ENCODE measurements around the gene XYLT1.

The XYLT1 gene

DNA sequence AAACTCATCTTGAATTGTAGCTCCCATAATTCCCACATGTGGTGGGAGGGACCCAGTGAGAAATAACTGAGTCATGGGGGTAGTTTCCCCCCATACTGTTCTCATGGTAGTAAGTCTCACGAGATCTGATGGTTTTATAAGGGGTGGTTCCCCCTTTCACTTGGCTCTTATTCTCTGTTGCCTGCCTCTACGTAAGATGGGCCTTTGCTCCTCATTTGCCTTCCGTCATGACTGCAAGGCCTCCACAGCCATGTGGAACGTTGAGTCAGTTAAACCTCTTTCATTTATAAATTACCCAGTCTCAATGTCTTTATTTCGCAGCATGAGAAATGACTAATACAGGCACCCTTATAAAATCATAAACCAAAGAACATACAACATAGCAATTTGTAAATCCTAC is 79.0 kb downstream of the XYLT1 start:
- ChIA-PET POLR2A (no interaction called here), CTCF (no interaction called here)
- DNase-seq (ENCODE audit: extremely low spot score) = no peak
- no peak for TF ChIP-seq ZNF384 (IDR thresholded peaks at IDR 0.05)
- TF ChIP-seq, protein P1, sequence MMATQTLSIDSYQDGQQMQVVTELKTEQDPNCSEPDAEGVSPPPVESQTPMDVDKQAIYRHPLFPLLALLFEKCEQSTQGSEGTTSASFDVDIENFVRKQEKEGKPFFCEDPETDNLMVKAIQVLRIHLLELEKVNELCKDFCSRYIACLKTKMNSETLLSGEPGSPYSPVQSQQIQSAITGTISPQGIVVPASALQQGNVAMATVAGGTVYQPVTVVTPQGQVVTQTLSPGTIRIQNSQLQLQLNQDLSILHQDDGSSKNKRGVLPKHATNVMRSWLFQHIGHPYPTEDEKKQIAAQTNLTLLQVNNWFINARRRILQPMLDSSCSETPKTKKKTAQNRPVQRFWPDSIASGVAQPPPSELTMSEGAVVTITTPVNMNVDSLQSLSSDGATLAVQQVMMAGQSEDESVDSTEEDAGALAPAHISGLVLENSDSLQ (IDR thresholded peaks at IDR 0.05) = no peak
- no peak for TF ChIP-seq HDGF (IDR thresholded peaks at IDR 0.05; ENCODE audit: borderline replicate concordance)
- no peak for TF ChIP-seq CTBP1 (IDR thresholded peaks at IDR 0.05; ENCODE audit: borderline replicate concordance)
- TF ChIP-seq ARNT (IDR thresholded peaks at IDR 0.05) = no peak
- TF ChIP-seq NFRKB (IDR thresholded peaks at IDR 0.05) = no peak
- no peak for TF ChIP-seq ELF4 (IDR thresholded peaks at IDR 0.05)
- TF ChIP-seq L3MBTL2 (conservative IDR thresholded peaks at IDR 0.05) = no peak
- TF ChIP-seq SP1 (IDR thresholded peaks at IDR 0.05) = no peak
- TF ChIP-seq FOXA1 (IDR thresholded peaks at IDR 0.05) = no peak
- no peak for TF ChIP-seq TARDBP (IDR thresholded peaks at IDR 0.05)
- TF ChIP-seq FOXM1 (IDR thresholded peaks at IDR 0.05; ENCODE audit: borderline replicate concordance) = no peak
- no peak for TF ChIP-seq FOXK2 (IDR thresholded peaks at IDR 0.05)
- no peak for TF ChIP-seq SUZ12 (IDR thresholded peaks at IDR 0.05)
- no peak for TF ChIP-seq LEF1 (IDR thresholded peaks at IDR 0.05; ENCODE audit: borderline replicate concordance)
- no peak for TF ChIP-seq BHLHE40 (IDR thresholded peaks at IDR 0.05; ENCODE audit: borderline replicate concordance)

DNA sequence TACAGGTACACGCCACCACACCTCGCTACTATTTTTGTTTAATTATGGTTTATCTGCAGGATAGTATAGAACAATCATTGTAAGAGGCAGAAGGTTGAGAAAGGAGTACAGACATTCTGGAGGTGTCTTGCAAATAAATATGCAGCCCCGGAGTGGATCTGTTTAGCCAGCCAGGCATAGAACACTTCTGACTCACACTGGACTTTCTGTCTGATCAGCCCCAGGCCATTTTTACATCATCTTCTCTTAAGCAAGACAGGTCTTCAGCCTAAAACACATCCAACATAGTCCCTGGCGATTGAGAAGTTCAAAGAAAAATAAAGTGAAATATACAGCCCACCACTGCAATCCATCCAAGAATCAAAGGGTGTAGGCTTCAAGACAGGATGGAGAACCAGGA is 81.4 kb downstream of the XYLT1 start:
- ChIA-PET CTCF (no interaction called here), POLR2A (no interaction called here)
- no peak for DNase-seq (ENCODE audit: extremely low spot score)
- TF ChIP-seq SUZ12 (IDR thresholded peaks at IDR 0.05) (no peak), L3MBTL2 (conservative IDR thresholded peaks at IDR 0.05) (no peak), ZNF384 (IDR thresholded peaks at IDR 0.05) (no peak), ARNT (IDR thresholded peaks at IDR 0.05) (no peak), HDGF (IDR thresholded peaks at IDR 0.05; ENCODE audit: borderline replicate concordance) (no peak), ELF4 (IDR thresholded peaks at IDR 0.05) (no peak), FOXA1 (IDR thresholded peaks at IDR 0.05) (no peak), LEF1 (IDR thresholded peaks at IDR 0.05; ENCODE audit: borderline replicate concordance) (no peak)

DNA sequence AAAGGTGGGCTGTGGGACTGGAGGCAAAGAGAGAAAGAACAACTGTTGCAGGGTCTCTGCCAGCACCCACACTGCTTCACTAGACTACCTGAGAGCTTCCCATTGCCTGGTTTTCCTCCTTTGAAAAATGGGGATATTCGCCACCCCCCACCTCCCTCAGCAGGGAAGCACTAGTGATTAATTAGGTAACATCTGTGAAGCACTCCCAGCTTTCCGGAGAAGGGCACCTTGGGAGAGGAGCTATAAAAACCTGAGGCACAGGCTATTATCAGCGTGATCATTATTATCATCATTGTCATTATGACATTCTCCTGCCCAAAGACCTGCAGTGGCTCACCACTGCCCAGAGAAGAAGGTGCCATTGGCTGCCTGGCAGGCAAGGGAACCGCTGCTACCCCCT is 83.5 kb downstream of the XYLT1 start:
- TF ChIP-seq SP1 (IDR thresholded peaks at IDR 0.05) (no peak), ARNT (IDR thresholded peaks at IDR 0.05) (no peak), FOXA1 (IDR thresholded peaks at IDR 0.05) (no peak), NFRKB (IDR thresholded peaks at IDR 0.05) (no peak), FOXM1 (IDR thresholded peaks at IDR 0.05; ENCODE audit: borderline replicate concordance) (no peak), L3MBTL2 (conservative IDR thresholded peaks at IDR 0.05) (no peak), SUZ12 (IDR thresholded peaks at IDR 0.05) (no peak), CTBP1 (IDR thresholded peaks at IDR 0.05; ENCODE audit: borderline replicate concordance) (no peak), ELF4 (IDR thresholded peaks at IDR 0.05) (no peak), FOXK2 (IDR thresholded peaks at IDR 0.05) (no peak)
- no peak for DNase-seq (ENCODE audit: extremely low spot score)
- ChIA-PET POLR2A (no interaction called here), CTCF (no interaction called here)

DNA sequence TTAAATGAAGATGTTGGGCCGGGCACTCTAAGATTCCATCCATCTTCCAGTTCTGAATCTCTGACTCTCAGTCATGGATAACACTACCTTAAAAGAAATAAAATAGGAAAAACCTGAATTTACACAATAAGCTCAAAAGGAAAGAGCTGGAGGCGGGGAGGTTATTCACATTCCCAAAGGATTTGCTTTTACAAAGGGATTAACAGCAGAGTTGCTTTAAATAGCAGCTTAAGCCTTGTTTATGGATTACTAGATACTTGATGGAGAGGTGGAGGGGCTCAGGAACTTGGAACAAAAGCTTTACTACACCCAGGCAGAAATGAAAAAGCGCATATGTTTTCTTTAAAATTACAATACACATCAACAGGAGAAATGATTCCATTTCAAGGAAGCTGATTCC is 84.5 kb downstream of the XYLT1 start:
- TF ChIP-seq TARDBP (IDR thresholded peaks at IDR 0.05) = no peak
- TF ChIP-seq BHLHE40 (IDR thresholded peaks at IDR 0.05; ENCODE audit: borderline replicate concordance) = no peak
- no peak for TF ChIP-seq HDGF (IDR thresholded peaks at IDR 0.05; ENCODE audit: borderline replicate concordance)
- TF ChIP-seq NFRKB (IDR thresholded peaks at IDR 0.05) = no peak
- TF ChIP-seq, protein P1 (IDR thresholded peaks at IDR 0.05) = no peak
- TF ChIP-seq SUZ12 (IDR thresholded peaks at IDR 0.05) = no peak
- no peak for TF ChIP-seq ARNT (IDR thresholded peaks at IDR 0.05)
- TF ChIP-seq FOXK2 (IDR thresholded peaks at IDR 0.05) = no peak
- TF ChIP-seq ELF4 (IDR thresholded peaks at IDR 0.05) = no peak
- TF ChIP-seq FOXM1 (IDR thresholded peaks at IDR 0.05; ENCODE audit: borderline replicate concordance) = no peak
- TF ChIP-seq ZNF384 (IDR thresholded peaks at IDR 0.05) = no peak
- TF ChIP-seq SP1 (IDR thresholded peaks at IDR 0.05) = no peak
- TF ChIP-seq CTBP1 (IDR thresholded peaks at IDR 0.05; ENCODE audit: borderline replicate concordance) = no peak
- no peak for TF ChIP-seq LEF1 (IDR thresholded peaks at IDR 0.05; ENCODE audit: borderline replicate concordance)
- TF ChIP-seq L3MBTL2 (conservative IDR thresholded peaks at IDR 0.05) = no peak
- TF ChIP-seq FOXA1 (IDR thresholded peaks at IDR 0.05) = no peak
- ChIA-PET CTCF (no interaction called here), POLR2A (no interaction called here)
- DNase-seq (ENCODE audit: extremely low spot score) = no peak

DNA sequence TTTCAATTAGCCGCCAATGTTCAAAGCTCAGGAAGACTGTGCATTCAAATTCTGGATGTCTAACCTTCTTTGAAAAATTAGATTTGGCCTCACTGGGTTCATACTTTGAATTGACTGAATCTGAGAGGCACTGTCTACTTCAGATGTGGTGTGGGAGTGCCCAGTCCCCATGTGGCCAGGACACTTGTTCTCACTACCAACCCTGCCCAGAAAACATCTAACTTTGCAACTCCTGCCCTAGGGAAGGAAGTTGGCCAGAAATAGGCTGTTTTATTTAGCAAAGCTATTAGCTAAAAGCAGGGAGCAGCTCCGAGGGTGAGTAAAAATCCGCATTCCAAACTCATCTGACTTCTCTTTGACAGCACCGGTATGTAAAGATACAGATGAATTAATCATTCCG is 86.3 kb downstream of the XYLT1 start:
- ChIA-PET CTCF (no interaction called here), POLR2A (no interaction called here)

More for the DNA sequence above, 86.3 kb downstream of the XYLT1 start:
- TF ChIP-seq FOXA1 (IDR thresholded peaks at IDR 0.05) = no peak
- no peak for TF ChIP-seq FOXM1 (IDR thresholded peaks at IDR 0.05; ENCODE audit: borderline replicate concordance)
- TF ChIP-seq FOXK2 (IDR thresholded peaks at IDR 0.05) = no peak
- no peak for TF ChIP-seq LEF1 (IDR thresholded peaks at IDR 0.05; ENCODE audit: borderline replicate concordance)
- TF ChIP-seq HDGF (IDR thresholded peaks at IDR 0.05; ENCODE audit: borderline replicate concordance) = no peak
- no peak for TF ChIP-seq CTBP1 (IDR thresholded peaks at IDR 0.05; ENCODE audit: borderline replicate concordance)
- TF ChIP-seq ELF4 (IDR thresholded peaks at IDR 0.05) = no peak
- no peak for TF ChIP-seq BHLHE40 (IDR thresholded peaks at IDR 0.05; ENCODE audit: borderline replicate concordance)
- TF ChIP-seq SP1 (IDR thresholded peaks at IDR 0.05) = no peak
- TF ChIP-seq NFRKB (IDR thresholded peaks at IDR 0.05) = no peak
- no peak for TF ChIP-seq SUZ12 (IDR thresholded peaks at IDR 0.05)
- TF ChIP-seq ZNF384 (IDR thresholded peaks at IDR 0.05) = no peak
- TF ChIP-seq L3MBTL2 (conservative IDR thresholded peaks at IDR 0.05) = no peak
- no peak for TF ChIP-seq TARDBP (IDR thresholded peaks at IDR 0.05)
- TF ChIP-seq, protein P1 (IDR thresholded peaks at IDR 0.05) = no peak
- TF ChIP-seq ARNT (IDR thresholded peaks at IDR 0.05) = no peak
- no peak for DNase-seq (ENCODE audit: extremely low spot score)
